GM23338 (cell line): ENCODE measurements around the gene SFI1. TPM values are rescaled to one million over a fixed set of nuclear protein-coding genes. Genes with fewer than 3 reads are reported as not detected.
"Not testable (repeated sequence)": the region's sequence is repeated elsewhere in the genome, so short reads cannot be mapped to it uniquely, and the experiment has no call there.

Source experiments
- ATAC-seq: fragments of 200-7000 bp; cut with Tn5 transposase; 3 replicates; pipeline ENCODE4 v1.9.1; 2020
- DNase-seq: peaks from one replicate; pipeline ENCODE4 v3.0.0-alpha.2; 2015; ENCODE audit warnings: low spot score
- H2AFZ ChIP-seq: fragments of 200-600 bp; sonication (generic); 2 replicates; pipeline ENCODE4 v1.8.0; 2016; ENCODE audit warnings: antibody characterized with exemption, mild to moderate bottlenecking, moderate library complexity
- H3F3A ChIP-seq: fragments of 200-600 bp; sonication (generic); replicated peaks from 2 replicates; pipeline ENCODE4 v1.8.0; 2017; ENCODE audit warnings: antibody characterized with exemption, mixed run types, low read depth
- H3K27ac ChIP-seq: fragments of 200-600 bp; sonication (generic); 2 replicates; pipeline ENCODE4 v1.6.1; 2016; ENCODE audit warnings: low read depth
- H3K27me3 ChIP-seq: fragments of 200-600 bp; sonication (generic); 2 replicates; pipeline ENCODE4 v1.8.0; 2016; ENCODE audit warnings: mild to moderate bottlenecking, mixed run types, moderate library complexity; ENCODE audit not compliant: insufficient read depth
- H3K36me3 ChIP-seq: fragments of 200-600 bp; sonication (generic); 2 replicates; pipeline ENCODE4 v1.8.0; 2016; ENCODE audit warnings: mild to moderate bottlenecking; ENCODE audit not compliant: insufficient read depth
- H3K4me1 ChIP-seq: fragments of 200-600 bp; sonication (generic); 2 replicates; pipeline ENCODE4 v1.8.0; 2016; ENCODE audit warnings: mild to moderate bottlenecking, moderate library complexity; ENCODE audit not compliant: insufficient read depth
- H3K4me2 ChIP-seq: fragments of 200-600 bp; sonication (generic); 2 replicates; pipeline ENCODE4 v1.7.1; 2017; ENCODE audit warnings: mixed run types
- H3K4me3 ChIP-seq: fragments of 200-600 bp; sonication (generic); 2 replicates; pipeline ENCODE4 v1.6.1; 2016; ENCODE audit warnings: mixed run types
- H3K79me2 ChIP-seq: fragments of 200-600 bp; sonication (generic); replicated peaks from 2 replicates; pipeline ENCODE4 v1.8.0; 2017; ENCODE audit warnings: mild to moderate bottlenecking; ENCODE audit not compliant: insufficient read depth
- H3K9me2 ChIP-seq: fragments of 200-600 bp; sonication (generic); 2 replicates; pipeline ENCODE4 v1.8.0; 2017; ENCODE audit not compliant: insufficient read depth
- H4K20me1 ChIP-seq: fragments of 200-600 bp; sonication (generic); replicated peaks from 2 replicates; pipeline ENCODE4 v1.8.0; 2017; ENCODE audit warnings: mild to moderate bottlenecking; ENCODE audit not compliant: insufficient read depth
- H3K27ac Mint-ChIP-seq: 2 replicates; pipeline ENCODE4 v1.8.0; 2020; ENCODE audit warnings: inconsistent platforms, mild to moderate bottlenecking, moderate library complexity, mixed read lengths
- H3K27me3 Mint-ChIP-seq: 3 replicates; pipeline ENCODE4 v1.8.0; 2022; ENCODE audit warnings: low read depth, mild to moderate bottlenecking, moderate library complexity, mixed read lengths, inconsistent platforms; ENCODE audit not compliant: insufficient read depth, poor library complexity
- H3K36me3 Mint-ChIP-seq: 3 replicates; pipeline ENCODE4 v1.8.0; 2021; ENCODE audit warnings: low read depth, mild to moderate bottlenecking, inconsistent platforms, moderate library complexity, mixed read lengths
- H3K4me1 Mint-ChIP-seq: 3 replicates; pipeline ENCODE4 v1.8.0; 2020; ENCODE audit warnings: mild to moderate bottlenecking, inconsistent platforms, mixed read lengths
- H3K4me3 Mint-ChIP-seq: 3 replicates; pipeline ENCODE4 v1.8.0; 2021; ENCODE audit warnings: moderate library complexity, mild to moderate bottlenecking, inconsistent platforms, mixed read lengths
- H3K9me3 Mint-ChIP-seq: 3 replicates; pipeline ENCODE4 v1.8.0; 2020; ENCODE audit warnings: moderate library complexity, mild to moderate bottlenecking, inconsistent platforms, mixed read lengths
- CREB1 ChIP-seq: fragments of 250-450 bp; sonication (Bioruptor Pico); IDR thresholded peaks from 2 replicates; pipeline ENCODE4 v1.5.0; 2020; ENCODE audit warnings: low read depth, mild to moderate bottlenecking, moderate library complexity
- NANOG ChIP-seq: IDR thresholded peaks from 2 replicates; pipeline ENCODE4 v1.6.1; 2016; ENCODE audit warnings: antibody characterized with exemption, borderline replicate concordance
- STAT1 ChIP-seq: IDR thresholded peaks from one replicate; pipeline ENCODE4 v1.6.1; 2016; ENCODE audit warnings: antibody characterized with exemption; ENCODE audit not compliant: unreplicated experiment
- ZNF331 ChIP-seq: fragments of 250-450 bp; sonication (Bioruptor Pico); IDR thresholded peaks from 2 replicates; pipeline ENCODE4 v1.5.0; 2020; ENCODE audit warnings: low read depth, mild to moderate bottlenecking, moderate library complexity
- polyA plus RNA-seq: library from polyadenylated mRNA; unstranded; fragments of >200 nt; fragmentation: Nextera tagmentation; extraction: Ambion mirVana; gene quantifications from 2 replicates; pipeline ENCODE4 v1.2.1, GENCODE V29; 2016
- total RNA-seq: library from RNA; depleted of rRNA; stranded (reverse); fragments of >200 nt; shearing (Covaris generic); gene quantifications from 2 replicates; pipeline ENCODE4 v1.2.3, GENCODE V29; 2014
- TF ChIP-seq, protein P1 (sequence below), 2 experiments: fragments of 200-600 bp in 1 of 2; sonication (generic) in 1 of 2; conservative IDR thresholded peaks; 2 replicates each; pipeline versions ENCODE4 v1.5.1 to v1.6.1; 2016 to 2017; ENCODE audit warnings: antibody characterized with exemption in 2 of 2, low read depth in 2 of 2, mild to moderate bottlenecking in 2 of 2, moderate library complexity in 1 of 2

SFI1 gene
- total and polyA plus RNA-seq, 2 experiments from 2014 or later: 16.7 to 25.6 TPM

DNA sequence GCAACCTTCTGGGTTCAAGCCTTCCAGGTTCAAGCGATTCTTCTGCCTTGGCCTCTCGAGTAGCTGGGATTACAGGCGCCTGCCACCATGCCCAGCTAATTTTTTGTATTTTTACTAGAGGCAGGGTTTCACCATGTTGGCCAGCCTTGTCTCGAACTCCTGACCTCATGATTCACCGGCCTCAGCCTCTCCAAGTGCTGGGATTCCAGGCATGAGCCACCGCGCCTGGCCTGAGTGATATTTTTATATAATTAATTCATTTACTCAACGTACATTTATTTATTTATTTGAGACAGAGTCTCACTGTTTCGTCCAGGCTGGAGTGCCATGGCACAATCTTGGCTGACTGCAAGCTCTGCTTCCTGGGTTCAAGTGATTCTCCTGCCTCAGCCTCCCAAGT is 62.2 kb downstream of the SFI1 start:
- H3K4me1 ChIP-seq, ATAC-seq, H3K9me2 ChIP-seq, H3K79me2 ChIP-seq, H3K27me3 ChIP-seq, H3K4me1 Mint-ChIP-seq, H3K27me3 Mint-ChIP-seq, H3K4me3 ChIP-seq, H3K36me3 ChIP-seq, H3K4me3 Mint-ChIP-seq, H3K36me3 Mint-ChIP-seq, H2AFZ ChIP-seq, H3K27ac ChIP-seq, H3K27ac Mint-ChIP-seq, DNase-seq, H4K20me1 ChIP-seq, H3K9me3 Mint-ChIP-seq, H3K4me2 ChIP-seq, H3F3A ChIP-seq: not testable (repeated sequence)

DNA sequence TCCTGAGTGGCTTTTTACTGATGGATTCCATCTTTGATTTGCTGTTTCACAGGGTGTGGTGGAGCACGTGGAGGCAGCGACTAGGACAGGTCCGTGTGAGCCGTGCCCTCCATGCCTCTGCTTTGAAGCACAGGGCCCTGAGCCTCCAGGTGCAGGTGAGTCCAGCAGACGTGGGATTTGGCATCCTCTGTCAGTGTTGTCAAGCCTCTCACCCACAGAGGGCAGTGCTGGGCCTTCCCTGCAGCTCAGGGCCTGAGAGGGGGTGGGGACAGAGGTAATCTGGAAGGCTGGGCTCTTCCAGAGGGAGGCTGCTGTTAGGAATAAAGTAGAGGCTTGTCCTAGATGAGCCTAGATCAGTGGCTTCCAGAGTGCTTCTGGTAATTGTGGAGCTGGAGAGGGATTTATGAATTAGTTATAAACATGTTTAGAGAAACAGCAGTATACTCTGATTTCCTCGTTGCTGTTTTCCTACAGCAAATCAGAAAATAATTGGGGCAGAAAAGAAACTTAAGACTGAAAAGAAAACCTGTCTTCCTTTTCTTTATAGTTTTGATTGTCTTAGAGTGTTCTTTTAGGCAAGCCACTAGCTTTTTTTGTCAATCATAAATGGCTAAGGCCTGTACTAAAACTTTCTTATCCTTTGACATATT is 65.0 kb downstream of the SFI1 start:
- no peaks in the 10 kb centered on the region for H3K36me3 ChIP-seq
- no peaks in the 10 kb centered on the region for H4K20me1 ChIP-seq
- TF ChIP-seq ZNF331 (CRISPR knock-in tag): no peak
- no peak for TF ChIP-seq NANOG
- 0 out of 2 replicates have a peak, but pooled peaks have one; percentile 25 for TF ChIP-seq CREB1 (CRISPR knock-in tag)
- TF ChIP-seq STAT1: no peak
- TF ChIP-seq, protein P1, sequence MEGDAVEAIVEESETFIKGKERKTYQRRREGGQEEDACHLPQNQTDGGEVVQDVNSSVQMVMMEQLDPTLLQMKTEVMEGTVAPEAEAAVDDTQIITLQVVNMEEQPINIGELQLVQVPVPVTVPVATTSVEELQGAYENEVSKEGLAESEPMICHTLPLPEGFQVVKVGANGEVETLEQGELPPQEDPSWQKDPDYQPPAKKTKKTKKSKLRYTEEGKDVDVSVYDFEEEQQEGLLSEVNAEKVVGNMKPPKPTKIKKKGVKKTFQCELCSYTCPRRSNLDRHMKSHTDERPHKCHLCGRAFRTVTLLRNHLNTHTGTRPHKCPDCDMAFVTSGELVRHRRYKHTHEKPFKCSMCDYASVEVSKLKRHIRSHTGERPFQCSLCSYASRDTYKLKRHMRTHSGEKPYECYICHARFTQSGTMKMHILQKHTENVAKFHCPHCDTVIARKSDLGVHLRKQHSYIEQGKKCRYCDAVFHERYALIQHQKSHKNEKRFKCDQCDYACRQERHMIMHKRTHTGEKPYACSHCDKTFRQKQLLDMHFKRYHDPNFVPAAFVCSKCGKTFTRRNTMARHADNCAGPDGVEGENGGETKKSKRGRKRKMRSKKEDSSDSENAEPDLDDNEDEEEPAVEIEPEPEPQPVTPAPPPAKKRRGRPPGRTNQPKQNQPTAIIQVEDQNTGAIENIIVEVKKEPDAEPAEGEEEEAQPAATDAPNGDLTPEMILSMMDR (conservative IDR thresholded peaks at IDR 0.05; ENCODE audit: low read depth in 2 of 2): peak; percentile 73 to 94
- Mint-ChIP-seq H3K27me3 (no peaks in the 10 kb centered on the region), H3K9me3 (no peaks in the 10 kb centered on the region; the same call in 2 of the 3 replicates), H3K27ac (no peak overlapping the region), H3K4me1 (peaks cover 6% of the 10 kb centered on the region; the same call in 2 of the 3 replicates), H3K36me3 (peaks cover 8% of the 10 kb centered on the region; the same call in 2 of the 3 replicates), H3K4me3 (no peak overlapping the region)
- no peak overlapping the region for H3K27ac ChIP-seq
- H3K27me3 ChIP-seq: no peaks in the 10 kb centered on the region
- no peaks in the 10 kb centered on the region for H3K4me1 ChIP-seq
- DNase-seq (peak; percentile 95), ATAC-seq (peak; percentile 100)
- no peak overlapping the region for H2AFZ ChIP-seq
- H3F3A ChIP-seq: no peaks in the 10 kb centered on the region
- H3K79me2 ChIP-seq: no peaks in the 10 kb centered on the region
- H3K9me2 ChIP-seq: no peaks in the 10 kb centered on the region
- H3K4me3 ChIP-seq: no peak overlapping the region
- no peak overlapping the region for H3K4me2 ChIP-seq

DNA sequence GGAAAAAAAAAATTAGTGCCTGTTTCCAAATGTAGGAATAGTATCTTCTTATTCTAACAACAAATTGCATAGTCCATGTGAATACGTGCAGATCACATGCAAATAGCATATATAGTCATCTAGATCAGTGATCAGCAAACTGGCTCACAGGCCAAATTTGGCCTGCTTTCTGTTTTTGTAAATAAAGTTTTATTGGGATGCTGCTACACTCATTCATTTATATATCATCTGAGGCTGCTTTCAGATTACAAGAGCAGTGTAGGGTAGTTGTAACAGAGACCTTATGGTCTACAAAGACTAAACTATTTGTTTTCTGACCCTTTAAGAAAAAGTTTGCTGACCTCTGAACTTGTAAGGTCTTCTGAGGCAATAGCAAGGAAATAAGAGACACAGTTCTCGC is 65.6 kb downstream of the SFI1 start:
- H3K27me3 Mint-ChIP-seq: no peaks in the 10 kb centered on the region
- Histone ChIP-seq H4K20me1 (no peaks in the 10 kb centered on the region), H3K79me2 (no peaks in the 10 kb centered on the region), H3K27me3 (no peaks in the 10 kb centered on the region), H3K4me3 (no peak overlapping the region), H2AFZ (no peak overlapping the region), H3K4me2 (no peak overlapping the region), H3F3A (no peaks in the 10 kb centered on the region), H3K36me3 (no peaks in the 10 kb centered on the region), H3K4me1 (no peaks in the 10 kb centered on the region), H3K27ac (no peak overlapping the region), H3K9me2 (no peaks in the 10 kb centered on the region)
- DNase-seq (no peak), ATAC-seq (no peak)
- H3K36me3 Mint-ChIP-seq: peaks cover 8% of the 10 kb centered on the region; the same call in 2 of the 3 replicates
- H3K4me1 Mint-ChIP-seq: peaks cover 6% of the 10 kb centered on the region; the same call in 2 of the 3 replicates
- no peak for TF ChIP-seq ZNF331 (CRISPR knock-in tag)
- no peaks in the 10 kb centered on the region; the same call in 2 of the 3 replicates for H3K9me3 Mint-ChIP-seq
- no peak overlapping the region for H3K4me3 Mint-ChIP-seq
- no peak overlapping the region for H3K27ac Mint-ChIP-seq
